HepG2 (cell line): ENCODE results near the gene VPS54. TPM values are rescaled to one million over a fixed set of nuclear protein-coding genes. Genes with fewer than 3 reads are reported as not detected.

Experiments used
- EZH2 ChIP-seq: conservative IDR thresholded peaks from 2 replicates; pipeline ENCODE4 v1.6.1; 2012; ENCODE audit warnings: mild to moderate bottlenecking, low read depth, low read length, moderate library complexity
- GATAD2A ChIP-seq: IDR thresholded peaks from 2 replicates; pipeline ENCODE4 v1.6.1; 2016
- HOXA9 ChIP-seq: sonication (generic); formaldehyde crosslinking; IDR thresholded peaks from 2 replicates; pipeline ENCODE4 v1.8.1; 2022; ENCODE audit warnings: missing genetic modification reagents, mild to moderate bottlenecking, moderate library complexity, borderline replicate concordance
- KDM6A ChIP-seq: IDR thresholded peaks from 2 replicates; pipeline ENCODE4 v1.6.1; 2016; ENCODE audit warnings: low read depth
- MYPOP ChIP-seq: sonication (generic); formaldehyde crosslinking; IDR thresholded peaks from 2 replicates; pipeline ENCODE4 v1.8.1; 2023; ENCODE audit warnings: mild to moderate bottlenecking, moderate library complexity, missing genetic modification reagents
- NCOA5 ChIP-seq: sonication (generic); formaldehyde crosslinking; IDR thresholded peaks from 2 replicates; pipeline ENCODE4 v1.4.0; 2020; ENCODE audit warnings: missing genetic modification reagents
- NCOR1 ChIP-seq: fragments of 200-600 bp; sonication (generic); IDR thresholded peaks from 2 replicates; pipeline ENCODE4 v1.7.0; 2017; ENCODE audit warnings: antibody characterized with exemption, low read length, borderline replicate concordance
- NFKBIZ ChIP-seq: IDR thresholded peaks from 2 replicates; pipeline ENCODE4 v1.6.1; 2018; ENCODE audit warnings: missing genetic modification reagents, missing compliant biosample characterization
- ONECUT2 ChIP-seq: sonication (generic); formaldehyde crosslinking; IDR thresholded peaks from 2 replicates; pipeline ENCODE4 v1.4.0; 2020; ENCODE audit warnings: missing genetic modification reagents
- SOX6 ChIP-seq, 2 experiments: fragments of 450-650 bp in 1 of 2; sonication (generic) in 1 of 2; formaldehyde crosslinking in 1 of 2; IDR thresholded peaks; 2 replicates each; pipeline versions ENCODE4 v1.4.0 to v1.6.1; 2017 to 2020; ENCODE audit warnings: antibody characterized with exemption in 1 of 2, mild to moderate bottlenecking in 1 of 2, missing genetic modification reagents in 1 of 2
- STAT6 ChIP-seq: sonication (generic); formaldehyde crosslinking; IDR thresholded peaks from 2 replicates; pipeline ENCODE4 v1.4.0; 2020; ENCODE audit warnings: missing genetic modification reagents, mild to moderate bottlenecking, borderline replicate concordance
- ZBED4 ChIP-seq: sonication (generic); formaldehyde crosslinking; IDR thresholded peaks from 2 replicates; pipeline ENCODE4 v1.4.0; 2020; ENCODE audit warnings: missing genetic modification reagents, borderline replicate concordance
- ZFP1 ChIP-seq: IDR thresholded peaks from 2 replicates; pipeline ENCODE4 v1.6.1; 2016
- ZNF124 ChIP-seq: sonication (generic); formaldehyde crosslinking; IDR thresholded peaks from 2 replicates; pipeline ENCODE4 v1.4.0; 2020; ENCODE audit warnings: missing genetic modification reagents
- ZNF143 ChIP-seq: sonication (generic); formaldehyde crosslinking; IDR thresholded peaks from 2 replicates; pipeline ENCODE4 v1.4.0; 2020; ENCODE audit warnings: missing genetic modification reagents
- ZNF232 ChIP-seq: sonication (generic); formaldehyde crosslinking; IDR thresholded peaks from 2 replicates; pipeline ENCODE4 v1.4.0; 2020; ENCODE audit warnings: missing genetic modification reagents, borderline replicate concordance
- ZNF564 ChIP-seq: sonication (generic); formaldehyde crosslinking; IDR thresholded peaks from 2 replicates; pipeline ENCODE4 v1.8.1; 2023; ENCODE audit warnings: mild to moderate bottlenecking, missing genetic modification reagents
- ZNF780A ChIP-seq: sonication (generic); formaldehyde crosslinking; IDR thresholded peaks from 2 replicates; pipeline ENCODE4 v1.8.0; 2022; ENCODE audit warnings: mild to moderate bottlenecking, missing genetic modification reagents, moderate library complexity
- polyA plus RNA-seq, 8 experiments: library from polyadenylated mRNA; depleted of rRNA in 3 of 8; stranded (reverse) in 7 of 8; unstranded in 1 of 8; fragments of >200 nt; fragmentation: Illumina TruSeq in 4 of 8; extraction: Trizol in 4 of 8; gene quantifications; 2 replicates each; pipeline versions ENCODE4 v1.2.1 to v1.2.3, GENCODE V29; 2011 to 2016; ENCODE audit warnings: low read depth in 4 of 8, missing spikeins in 1 of 8, mixed read lengths in 1 of 8; ENCODE audit not compliant: insufficient read depth in 1 of 8
- total RNA-seq, 5 experiments: library from RNA; depleted of rRNA; stranded (reverse); fragments of >200 nt; fragmentation: Illumina TruSeq; extraction: Trizol; gene quantifications; 2 replicates each; pipeline ENCODE4 v1.2.3, GENCODE V29; 2016; ENCODE audit warnings: low read depth in 1 of 5
- TF ChIP-seq, protein P1 (sequence below): sonication (generic); formaldehyde crosslinking; IDR thresholded peaks from 2 replicates; pipeline ENCODE4 v1.4.0; 2020; ENCODE audit warnings: missing genetic modification reagents

Gene VPS54
- total and polyA plus RNA-seq, 2 of the 13 experiments (the other 11 are each of a cell fraction or from before 2014, with no cell fraction given) = 64.7 to 77.5 TPM

- TF ChIP-seq NCOR1 (peak; percentile 74; the same call in 1 of the 2 replicates), ZNF232 (CRISPR knock-in tag) (no peak), STAT6 (CRISPR knock-in tag) (0 out of 2 replicates have a peak, but pooled peaks have one; percentile 25), ZFP1 (CRISPR knock-in tag) (peak; percentile 85), ZBED4 (CRISPR knock-in tag) (peak; percentile 69; the same call in 1 of the 2 replicates), GATAD2A (CRISPR knock-in tag) (peak; percentile 99), NFKBIZ (0 out of 2 replicates have a peak, but pooled peaks have one; percentile 87), ZNF124 (CRISPR knock-in tag) (0 out of 2 replicates have a peak, but pooled peaks have one; percentile 45), NCOA5 (CRISPR knock-in tag) (peak; percentile 82; the same call in 1 of the 2 replicates), ZNF143 (CRISPR knock-in tag) (no peak), ZNF780A (CRISPR knock-in tag) (0 out of 2 replicates have a peak, but pooled peaks have one; percentile 46), HOXA9 (no peak), ZNF564 (CRISPR knock-in tag) (no peak), ONECUT2 (peak; percentile 72), MYPOP (0 out of 2 replicates have a peak, but pooled peaks have one; percentile 15), EZH2 (no peak), SOX6 (IDR thresholded peaks at IDR 0.05) (no peak), SOX6 (CRISPR knock-in tag; IDR thresholded peaks at IDR 0.05) (peak; percentile 80), KDM6A (CRISPR knock-in tag) (peak; percentile 94)
- TF ChIP-seq, protein P1, sequence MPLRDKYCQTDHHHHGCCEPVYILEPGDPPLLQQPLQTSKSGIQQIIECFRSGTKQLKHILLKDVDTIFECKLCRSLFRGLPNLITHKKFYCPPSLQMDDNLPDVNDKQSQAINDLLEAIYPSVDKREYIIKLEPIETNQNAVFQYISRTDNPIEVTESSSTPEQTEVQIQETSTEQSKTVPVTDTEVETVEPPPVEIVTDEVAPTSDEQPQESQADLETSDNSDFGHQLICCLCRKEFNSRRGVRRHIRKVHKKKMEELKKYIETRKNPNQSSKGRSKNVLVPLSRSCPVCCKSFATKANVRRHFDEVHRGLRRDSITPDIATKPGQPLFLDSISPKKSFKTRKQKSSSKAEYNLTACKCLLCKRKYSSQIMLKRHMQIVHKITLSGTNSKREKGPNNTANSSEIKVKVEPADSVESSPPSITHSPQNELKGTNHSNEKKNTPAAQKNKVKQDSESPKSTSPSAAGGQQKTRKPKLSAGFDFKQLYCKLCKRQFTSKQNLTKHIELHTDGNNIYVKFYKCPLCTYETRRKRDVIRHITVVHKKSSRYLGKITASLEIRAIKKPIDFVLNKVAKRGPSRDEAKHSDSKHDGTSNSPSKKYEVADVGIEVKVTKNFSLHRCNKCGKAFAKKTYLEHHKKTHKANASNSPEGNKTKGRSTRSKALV (CRISPR knock-in tag) = peak; percentile 75; the same call in 1 of the 2 replicates
Observed at GRCh38 chr2:63983986-63984605, 35.1 kb downstream of the VPS54 start (continued).
